ENCODE data around the gene HACD3.

HACD3 gene

GRCh38 chr15:65553691-65554090 is 23.4 kb downstream of the HACD3 start:
- no peak overlapping the region for H3K23ac ChIP-seq (ENCODE audit: low read depth, low read length, poor library complexity)
- H3K4me2 ChIP-seq (ENCODE audit: insufficient read depth, low read length, poor library complexity, severe bottlenecking) = no peak overlapping the region
- H3K27ac ChIP-seq (replicated peaks; ENCODE audit: low read length) = no peak overlapping the region
- H3K9me3 ChIP-seq (replicated peaks in 1 of 2; ENCODE audit: control insufficient read depth in 2 of 2, insufficient read depth in 1 of 2, low read depth in 1 of 2, low read length in 2 of 2) = peaks cover 2 to 3% of the 10 kb centered on the region in 2 donors
- H3K9ac ChIP-seq (ENCODE audit: low read depth, low read length, poor library complexity) = no peak overlapping the region
- WGBS, 2 donors (ENCODE audit: extremely low coverage in 2 of 2, insufficient read length in 2 of 2, insufficient replicate concordance in 1 of 2) = no CpG with 5 or more reads among the region's 3 CpGs
- H3K27me3 ChIP-seq (ENCODE audit: control insufficient read depth in 3 of 3, insufficient read depth in 3 of 3, low read depth in 1 of 3, low read length in 3 of 3) = no peaks in the 10 kb centered on the region
- no peak overlapping the region for H2BK15ac ChIP-seq (ENCODE audit: low read length)
- H2AK5ac ChIP-seq (ENCODE audit: low read depth, low read length) = no peak overlapping the region
- H3K79me1 ChIP-seq (ENCODE audit: low read depth, low read length) = peaks cover 5% of the 10 kb centered on the region
- H4K8ac ChIP-seq (ENCODE audit: low read depth, low read length) = no peak overlapping the region
- no peak overlapping the region for H3K18ac ChIP-seq (ENCODE audit: low read length)
- no peak overlapping the region for H2BK5ac ChIP-seq (ENCODE audit: low read length)
- no peak overlapping the region for H3K14ac ChIP-seq (ENCODE audit: low read length)
- no peaks in the 10 kb centered on the region for H3K4me1 ChIP-seq (ENCODE audit: control insufficient read depth in 2 of 2, insufficient read depth in 1 of 2, low read depth in 1 of 2, low read length in 2 of 2)
- no peak overlapping the region for H2BK120ac ChIP-seq (ENCODE audit: low read depth, low read length)
- no peak overlapping the region for H3K4me3 ChIP-seq (ENCODE audit: low read length in 2 of 2)
- no peak for DNase-seq (ENCODE audit: low spot score)
- no peak overlapping the region for H2AFZ ChIP-seq (ENCODE audit: low read length)
- peaks cover 28 to 80% of the 10 kb centered on the region in 2 donors for H3K36me3 ChIP-seq (replicated peaks in 1 of 2; ENCODE audit: control insufficient read depth in 2 of 2, insufficient read depth in 2 of 2, low read length in 2 of 2)
- no peak overlapping the region for H3K4ac ChIP-seq (ENCODE audit: low read length)
- H4K91ac ChIP-seq (ENCODE audit: low read depth, low read length, poor library complexity) = no peak overlapping the region
- no peak overlapping the region for H2BK12ac ChIP-seq (ENCODE audit: low read length)

DNA sequence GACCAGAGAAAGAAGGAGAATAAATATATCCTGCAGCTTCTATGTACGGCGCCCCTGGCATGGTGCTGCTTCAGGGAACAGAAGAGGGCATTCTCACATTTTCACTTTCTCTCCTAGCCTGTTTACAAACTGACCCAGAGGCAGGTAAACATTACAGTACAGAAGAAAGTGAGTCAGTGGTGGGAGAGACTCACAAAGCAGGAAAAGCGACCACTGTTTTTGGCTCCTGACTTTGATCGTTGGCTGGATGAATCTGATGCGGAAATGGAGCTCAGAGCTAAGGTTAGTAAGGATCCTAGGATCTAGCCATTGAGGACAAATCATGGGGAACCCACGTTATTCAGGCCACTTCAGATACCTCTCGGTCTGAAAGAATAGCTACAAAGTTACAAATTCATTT is 26.4 kb downstream of the HACD3 start:
- Histone ChIP-seq H3K4me3 (ENCODE audit: low read length in 2 of 2) (no peak overlapping the region), H3K4me1 (ENCODE audit: control insufficient read depth in 2 of 2, insufficient read depth in 1 of 2, low read depth in 1 of 2, low read length in 2 of 2) (no peaks in the 10 kb centered on the region), H2BK120ac (ENCODE audit: low read depth, low read length) (no peak overlapping the region), H3K4ac (ENCODE audit: low read length) (no peak overlapping the region), H2BK5ac (ENCODE audit: low read length) (no peak overlapping the region), H2AK5ac (ENCODE audit: low read depth, low read length) (no peak overlapping the region), H3K27me3 (ENCODE audit: control insufficient read depth in 3 of 3, insufficient read depth in 3 of 3, low read depth in 1 of 3, low read length in 3 of 3) (no peaks in the 10 kb centered on the region), H2AFZ (ENCODE audit: low read length) (no peak overlapping the region), H3K36me3 (replicated peaks in 1 of 2; ENCODE audit: control insufficient read depth in 2 of 2, insufficient read depth in 2 of 2, low read length in 2 of 2) (peaks cover 32 to 92% of the 10 kb centered on the region in 2 donors), H2BK12ac (ENCODE audit: low read length) (no peak overlapping the region), H4K91ac (ENCODE audit: low read depth, low read length, poor library complexity) (no peak overlapping the region), H3K9me3 (replicated peaks in 1 of 2; ENCODE audit: control insufficient read depth in 2 of 2, insufficient read depth in 1 of 2, low read depth in 1 of 2, low read length in 2 of 2) (peaks cover 0 to 3% of the 10 kb centered on the region in 2 donors), H3K27ac (replicated peaks; ENCODE audit: low read length) (no peak overlapping the region), H3K9ac (ENCODE audit: low read depth, low read length, poor library complexity) (no peak overlapping the region), H3K4me2 (ENCODE audit: insufficient read depth, low read length, poor library complexity, severe bottlenecking) (no peak overlapping the region), H3K18ac (ENCODE audit: low read length) (no peak overlapping the region), H4K8ac (ENCODE audit: low read depth, low read length) (no peak overlapping the region), H3K23ac (ENCODE audit: low read depth, low read length, poor library complexity) (no peak overlapping the region), H3K14ac (ENCODE audit: low read length) (no peak overlapping the region), H3K79me1 (ENCODE audit: low read depth, low read length) (peaks cover 5% of the 10 kb centered on the region), H2BK15ac (ENCODE audit: low read length) (no peak overlapping the region)
- no CpG with 5 or more reads among the region's 7 CpGs for WGBS, 2 donors (ENCODE audit: extremely low coverage in 2 of 2, insufficient read length in 2 of 2, insufficient replicate concordance in 1 of 2)
- no peak for DNase-seq (ENCODE audit: low spot score)

- no peaks in the 10 kb centered on the region for H3K4me1 ChIP-seq (ENCODE audit: control insufficient read depth in 2 of 2, insufficient read depth in 1 of 2, low read depth in 1 of 2, low read length in 2 of 2)
- H3K4me2 ChIP-seq (ENCODE audit: insufficient read depth, low read length, poor library complexity, severe bottlenecking) = no peak overlapping the region
- H4K91ac ChIP-seq (ENCODE audit: low read depth, low read length, poor library complexity) = no peak overlapping the region
- no peak for DNase-seq (ENCODE audit: low spot score)
- no peak overlapping the region for H3K4me3 ChIP-seq (ENCODE audit: low read length in 2 of 2)
- H2BK120ac ChIP-seq (ENCODE audit: low read depth, low read length) = no peak overlapping the region
- WGBS, 2 donors (ENCODE audit: extremely low coverage in 2 of 2, insufficient read length in 2 of 2, insufficient replicate concordance in 1 of 2) = no CpG with 5 or more reads among the region's 5 CpGs
- H3K27ac ChIP-seq (replicated peaks; ENCODE audit: low read length) = no peak overlapping the region
- no peak overlapping the region for H3K18ac ChIP-seq (ENCODE audit: low read length)
- no peaks in the 10 kb centered on the region for H3K27me3 ChIP-seq (ENCODE audit: control insufficient read depth in 3 of 3, insufficient read depth in 3 of 3, low read depth in 1 of 3, low read length in 3 of 3)
- no peak overlapping the region for H3K9ac ChIP-seq (ENCODE audit: low read depth, low read length, poor library complexity)
- peaks cover 3% of the 10 kb centered on the region for H3K79me1 ChIP-seq (ENCODE audit: low read depth, low read length)
- H2AK5ac ChIP-seq (ENCODE audit: low read depth, low read length) = no peak overlapping the region
- H2BK5ac ChIP-seq (ENCODE audit: low read length) = no peak overlapping the region
- no peak overlapping the region for H3K23ac ChIP-seq (ENCODE audit: low read depth, low read length, poor library complexity)
- H3K9me3 ChIP-seq (replicated peaks in 1 of 2; ENCODE audit: control insufficient read depth in 2 of 2, insufficient read depth in 1 of 2, low read depth in 1 of 2, low read length in 2 of 2) = peaks cover 3 to 15% of the 10 kb centered on the region in 2 donors
- no peak overlapping the region for H2BK12ac ChIP-seq (ENCODE audit: low read length)
- no peak overlapping the region for H2AFZ ChIP-seq (ENCODE audit: low read length)
- no peak overlapping the region for H4K8ac ChIP-seq (ENCODE audit: low read depth, low read length)
- peaks cover 42 to 99% of the 10 kb centered on the region in 2 donors for H3K36me3 ChIP-seq (replicated peaks in 1 of 2; ENCODE audit: control insufficient read depth in 2 of 2, insufficient read depth in 2 of 2, low read length in 2 of 2)
- H2BK15ac ChIP-seq (ENCODE audit: low read length) = no peak overlapping the region
- H3K4ac ChIP-seq (ENCODE audit: low read length) = no peak overlapping the region
- no peak overlapping the region for H3K14ac ChIP-seq (ENCODE audit: low read length)
These were observed 28.1 kb downstream of the HACD3 start for GRCh38 chr15:65558336-65558735.

DNA sequence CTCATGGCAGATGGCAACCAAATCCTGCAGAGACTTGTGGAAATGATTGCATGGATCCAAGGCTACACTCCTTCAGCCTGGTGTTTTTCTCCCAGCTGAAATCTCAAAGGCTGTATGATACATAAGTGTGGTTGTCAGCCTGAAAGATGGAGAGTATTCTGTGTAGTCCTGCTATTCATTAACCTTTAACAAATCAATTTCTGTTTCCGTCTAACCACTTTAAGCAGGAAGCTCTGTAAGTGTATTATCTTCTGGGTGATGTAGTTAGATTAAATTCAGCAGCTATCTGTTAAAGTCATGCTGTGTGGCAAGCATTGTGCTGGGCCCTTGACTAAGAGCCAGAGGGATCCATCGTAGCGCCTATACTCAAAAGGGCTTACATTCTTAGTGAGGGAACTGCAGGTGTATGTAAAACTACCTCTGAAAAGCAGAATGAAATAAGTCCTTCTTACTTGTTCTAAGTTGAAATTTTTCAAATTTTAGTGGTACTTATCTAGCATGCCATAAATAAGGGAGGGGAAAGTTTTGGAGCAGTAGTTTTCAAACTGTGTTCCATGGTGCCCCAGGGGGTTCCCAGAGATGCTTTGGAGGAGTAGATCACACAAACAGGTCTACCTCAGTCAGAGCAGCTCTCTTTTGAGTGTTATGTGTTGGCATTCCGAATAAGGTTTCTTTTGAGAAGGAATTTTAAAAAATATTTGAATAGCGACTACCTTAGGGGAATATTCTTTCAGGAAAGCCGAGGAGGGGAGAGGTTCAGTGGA is 28.9 kb downstream of the HACD3 start:
- DNase-seq (ENCODE audit: low spot score) = no peak
- no peaks in the 10 kb centered on the region for H3K79me1 ChIP-seq (ENCODE audit: low read depth, low read length)
- no peak overlapping the region for H3K4me2 ChIP-seq (ENCODE audit: insufficient read depth, low read length, poor library complexity, severe bottlenecking)
- H2BK5ac ChIP-seq (ENCODE audit: low read length) = no peak overlapping the region
- no peaks in the 10 kb centered on the region for H3K27me3 ChIP-seq (ENCODE audit: control insufficient read depth in 3 of 3, insufficient read depth in 3 of 3, low read depth in 1 of 3, low read length in 3 of 3)
- no peak overlapping the region for H3K14ac ChIP-seq (ENCODE audit: low read length)
- H3K23ac ChIP-seq (ENCODE audit: low read depth, low read length, poor library complexity) = no peak overlapping the region
- no peak overlapping the region for H4K8ac ChIP-seq (ENCODE audit: low read depth, low read length)
- no peak overlapping the region for H3K9ac ChIP-seq (ENCODE audit: low read depth, low read length, poor library complexity)
- no CpG with 5 or more reads among the region's 6 CpGs for WGBS, 2 donors (ENCODE audit: extremely low coverage in 2 of 2, insufficient read length in 2 of 2, insufficient replicate concordance in 1 of 2)
- H3K4me1 ChIP-seq (ENCODE audit: control insufficient read depth in 2 of 2, insufficient read depth in 1 of 2, low read depth in 1 of 2, low read length in 2 of 2) = no peaks in the 10 kb centered on the region
- no peak overlapping the region for H4K91ac ChIP-seq (ENCODE audit: low read depth, low read length, poor library complexity)
- H2BK120ac ChIP-seq (ENCODE audit: low read depth, low read length) = no peak overlapping the region
- peaks cover 40 to 99% of the 10 kb centered on the region in 2 donors for H3K36me3 ChIP-seq (replicated peaks in 1 of 2; ENCODE audit: control insufficient read depth in 2 of 2, insufficient read depth in 2 of 2, low read length in 2 of 2)
- H3K18ac ChIP-seq (ENCODE audit: low read length) = no peak overlapping the region
- H2BK15ac ChIP-seq (ENCODE audit: low read length) = no peak overlapping the region
- peaks cover 2 to 21% of the 10 kb centered on the region in 2 donors for H3K9me3 ChIP-seq (replicated peaks in 1 of 2; ENCODE audit: control insufficient read depth in 2 of 2, insufficient read depth in 1 of 2, low read depth in 1 of 2, low read length in 2 of 2)
- H3K27ac ChIP-seq (replicated peaks; ENCODE audit: low read length) = no peak overlapping the region
- H2AK5ac ChIP-seq (ENCODE audit: low read depth, low read length) = no peak overlapping the region
- H2BK12ac ChIP-seq (ENCODE audit: low read length) = no peak overlapping the region
- no peak overlapping the region for H2AFZ ChIP-seq (ENCODE audit: low read length)
- H3K4me3 ChIP-seq (ENCODE audit: low read length in 2 of 2) = no peak overlapping the region
- H3K4ac ChIP-seq (ENCODE audit: low read length) = no peak overlapping the region
